OCI-LY1 (cell line): ENCODE measurements around the gene TMEM47.

Experiments
- EZH2 ChIP-seq: fragments of 200-600 bp; sonication (generic), shearing (Covaris generic); IDR thresholded peaks from 2 replicates; pipeline ENCODE4 v1.8.0; 2017; ENCODE audit warnings: borderline replicate concordance, mixed run types, mild to moderate bottlenecking, antibody characterized with exemption, low read length, moderate library complexity, mixed read lengths
- TF ChIP-seq, protein P1 (sequence below): fragments of 200-600 bp; sonication (generic), shearing (Covaris generic); IDR thresholded peaks from 2 replicates; pipeline ENCODE4 v1.5.1; 2017; ENCODE audit warnings: mild to moderate bottlenecking, antibody characterized with exemption, low read length, moderate library complexity, mixed read lengths

- TF ChIP-seq, protein P1, sequence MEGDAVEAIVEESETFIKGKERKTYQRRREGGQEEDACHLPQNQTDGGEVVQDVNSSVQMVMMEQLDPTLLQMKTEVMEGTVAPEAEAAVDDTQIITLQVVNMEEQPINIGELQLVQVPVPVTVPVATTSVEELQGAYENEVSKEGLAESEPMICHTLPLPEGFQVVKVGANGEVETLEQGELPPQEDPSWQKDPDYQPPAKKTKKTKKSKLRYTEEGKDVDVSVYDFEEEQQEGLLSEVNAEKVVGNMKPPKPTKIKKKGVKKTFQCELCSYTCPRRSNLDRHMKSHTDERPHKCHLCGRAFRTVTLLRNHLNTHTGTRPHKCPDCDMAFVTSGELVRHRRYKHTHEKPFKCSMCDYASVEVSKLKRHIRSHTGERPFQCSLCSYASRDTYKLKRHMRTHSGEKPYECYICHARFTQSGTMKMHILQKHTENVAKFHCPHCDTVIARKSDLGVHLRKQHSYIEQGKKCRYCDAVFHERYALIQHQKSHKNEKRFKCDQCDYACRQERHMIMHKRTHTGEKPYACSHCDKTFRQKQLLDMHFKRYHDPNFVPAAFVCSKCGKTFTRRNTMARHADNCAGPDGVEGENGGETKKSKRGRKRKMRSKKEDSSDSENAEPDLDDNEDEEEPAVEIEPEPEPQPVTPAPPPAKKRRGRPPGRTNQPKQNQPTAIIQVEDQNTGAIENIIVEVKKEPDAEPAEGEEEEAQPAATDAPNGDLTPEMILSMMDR, result no peak
- TF ChIP-seq EZH2, result no peak
Observed at GRCh38 chrX:34659575-34659974, 2.5 kb upstream of the TMEM47 start.
